Heart left ventricle (tissue), 13 donors: ENCODE results near the gene KHDC4.

Experiments
- CTCF ChIP-seq, 12 donors: fragments of 200-600 bp; sonication (generic) in 4 of 12; IDR thresholded peaks; one replicate each; pipeline versions ENCODE4 v1.5.0 to v1.8.0; 2018 to 2022; ENCODE audit warnings: antibody characterized with exemption in 12 of 12, mild to moderate bottlenecking in 5 of 12
- POLR2A ChIP-seq, 2 donors: fragments of 450-650 bp; IDR thresholded peaks; one replicate each; pipeline ENCODE4 v1.6.1; 2017; ENCODE audit warnings: antibody characterized with exemption in 2 of 2, mild to moderate bottlenecking in 2 of 2, moderate library complexity in 2 of 2
- donor health status: ischemic (EF 13 %, LVEDD 7.1; RV severe dilation, severe dysfunction).
- donor health status: DM: no; HTN: yes; CAD: no.
- donor health status: DM: no; HTN: no; CAD: no.
- donor health status: ischemic (EF 25% LVEDD 6.9; RV normal size, moderate dysfunction).
- donor health status: ischemic (EF 25% LVEDD 5.7; RV mildly dilated, moderate dysfunction).
- donor health status: ischemic (EF 35%, LVEDD 5.7; RV mildly dilated, moderate dysfunction).
- donor health status: nonischemic (EF 11% LVEDD 7.7; RV severe dilation, severe dysfunction).
- donor health status: DM: yes; HTN: yes; CAD: no.
- donor health status: PGD.
- donor health status: ischemic (EF 29% LVEDD 5.4; RV normal size, mild dysfunction).
- donor health status: nonischemic (EF 23%, LVEDD 6.1; RV moderate dilation, normal function).

- no peak for TF ChIP-seq CTCF (IDR thresholded peaks at IDR 0.05)
- TF ChIP-seq POLR2A (IDR thresholded peaks at IDR 0.05): no peak
Observed at GRCh38 chr1:155968670-155969069, 34.5 kb upstream of the KHDC4 start.
